ENCODE data around the gene TEX13B.
"Not testable (repeated sequence)": the region's sequence is repeated elsewhere in the genome, so short reads cannot be mapped to it uniquely, and the experiment has no call there.

GRCh38 chrX:107955337-107955736, 26.8 kb downstream of the TEX13B start:
- TF ChIP-seq POLR2AphosphoS5 (IDR thresholded peaks at IDR 0.05; ENCODE audit: low read depth, low read length); TAF1 (IDR thresholded peaks at IDR 0.05; ENCODE audit: borderline replicate concordance, low read depth, low read length): not testable (repeated sequence)
